ENCODE results near the gene ZC3H12D.
"Not testable (repeated sequence)": the region's sequence is repeated elsewhere in the genome, so short reads cannot be mapped to it uniquely, and the experiment has no call there.

ZC3H12D gene

DNA sequence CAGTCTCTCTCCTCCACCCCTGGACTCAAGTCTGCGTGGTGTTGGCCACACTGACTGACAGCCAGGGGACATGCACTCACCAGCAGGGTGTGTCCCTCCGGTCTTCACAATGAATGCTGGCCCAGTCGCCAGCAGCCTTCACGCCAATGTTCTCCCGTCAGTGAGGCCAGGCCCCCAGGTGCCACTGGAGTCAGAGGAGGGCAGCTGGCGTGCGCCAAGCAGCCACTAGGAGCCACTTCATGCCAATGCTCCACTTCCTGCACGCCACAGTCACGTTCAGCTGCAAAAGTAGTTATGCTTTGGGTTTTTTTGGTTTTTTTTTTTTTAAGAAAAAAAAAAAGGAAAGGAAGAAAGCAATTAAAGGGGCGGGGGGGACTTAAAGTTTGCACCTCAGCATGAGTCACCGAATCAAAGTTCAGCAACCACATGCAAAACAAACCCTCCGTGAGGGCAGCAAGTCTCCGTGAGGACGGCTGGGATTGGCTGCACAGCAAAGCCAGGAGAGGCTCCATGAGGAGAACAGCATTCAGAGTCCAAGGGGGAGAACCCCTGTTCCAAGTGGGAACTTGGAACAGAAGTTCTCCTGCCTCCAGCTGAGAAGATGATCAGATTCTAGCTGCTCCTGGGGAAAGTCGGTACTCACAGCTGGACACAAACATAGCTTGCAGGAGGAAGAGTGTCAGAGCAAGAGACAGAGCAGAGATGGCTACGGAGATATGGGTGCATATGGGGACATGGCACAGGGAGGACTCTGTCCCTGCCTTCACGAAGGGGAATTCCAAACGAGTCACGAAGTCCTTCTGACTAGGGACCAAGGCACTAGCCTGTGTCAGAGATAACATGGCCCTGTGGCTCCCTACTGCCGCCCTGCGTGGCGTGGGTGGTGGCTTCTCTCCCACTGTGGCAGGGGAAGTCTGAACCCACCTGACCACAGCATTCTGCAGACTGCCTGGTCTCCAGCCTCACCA is at the start of gene ZC3H12D:
TSS of gene ZC3H12D (minus strand) at position 282 of the 968 bp plus-strand sequence. CDS start 10,471 bp downstream, outside the sequence.
- peak; percentile 55 for DNase-seq

DNA sequence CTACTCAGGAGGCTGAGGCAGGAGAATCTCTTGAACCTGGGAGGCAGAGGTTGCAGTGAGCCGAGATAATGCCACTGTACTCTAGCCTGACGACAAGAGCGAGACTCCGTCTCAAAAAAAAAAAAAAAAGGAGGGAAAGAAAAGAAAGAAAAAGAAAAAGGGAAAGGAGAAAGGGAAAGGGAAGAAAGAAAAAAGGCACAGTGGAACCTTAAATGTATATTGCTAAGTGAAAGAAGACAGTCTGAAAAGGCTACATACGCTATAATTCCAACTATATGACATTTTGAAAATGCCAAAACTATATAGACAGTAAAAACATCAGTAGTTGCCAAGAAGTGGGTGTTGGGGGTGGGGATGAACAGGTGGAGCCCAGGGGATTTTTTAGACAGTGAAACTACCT is 44.8 kb upstream of the ZC3H12D start:
- DNase-seq, result no peak

DNA sequence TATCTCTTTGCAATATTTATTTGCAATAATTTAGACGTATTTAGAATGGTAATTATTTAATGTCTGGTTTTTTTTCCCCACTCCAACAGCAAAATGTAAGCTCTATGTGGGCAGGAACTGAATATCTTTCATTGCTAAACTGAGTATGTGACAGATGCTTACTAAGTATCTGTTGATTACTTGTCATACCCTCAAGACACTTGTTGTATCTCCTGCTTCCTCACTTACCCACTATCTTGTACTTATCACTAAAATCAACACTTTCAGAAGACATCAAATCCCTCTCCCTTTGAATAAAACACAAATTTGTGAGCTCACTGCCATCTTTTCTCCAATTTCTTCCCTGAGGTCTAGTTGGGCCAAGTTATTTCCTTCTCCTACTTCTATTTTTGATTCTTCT is 30.7 kb upstream of the ZC3H12D start:
- DNase-seq, result no peak

DNA sequence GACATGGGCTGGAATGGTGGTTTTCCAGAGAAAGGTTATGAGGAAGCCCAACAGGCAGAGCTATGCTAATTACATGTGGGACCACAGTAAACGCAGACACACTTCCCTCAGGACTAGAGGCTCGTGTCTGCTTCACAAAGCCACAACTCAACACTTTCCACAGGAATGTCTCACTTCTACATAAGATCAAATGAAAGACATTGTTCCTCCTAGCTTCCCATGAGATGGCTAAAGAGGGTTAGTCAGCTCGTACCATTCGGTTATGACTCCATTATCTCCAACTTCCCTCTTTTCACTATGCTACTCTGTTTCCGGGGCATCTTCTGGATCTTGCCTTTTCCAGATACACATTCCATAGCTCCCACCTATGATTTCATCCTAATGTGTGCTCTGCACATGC is 29.1 kb upstream of the ZC3H12D start:
- no peak for DNase-seq

DNA sequence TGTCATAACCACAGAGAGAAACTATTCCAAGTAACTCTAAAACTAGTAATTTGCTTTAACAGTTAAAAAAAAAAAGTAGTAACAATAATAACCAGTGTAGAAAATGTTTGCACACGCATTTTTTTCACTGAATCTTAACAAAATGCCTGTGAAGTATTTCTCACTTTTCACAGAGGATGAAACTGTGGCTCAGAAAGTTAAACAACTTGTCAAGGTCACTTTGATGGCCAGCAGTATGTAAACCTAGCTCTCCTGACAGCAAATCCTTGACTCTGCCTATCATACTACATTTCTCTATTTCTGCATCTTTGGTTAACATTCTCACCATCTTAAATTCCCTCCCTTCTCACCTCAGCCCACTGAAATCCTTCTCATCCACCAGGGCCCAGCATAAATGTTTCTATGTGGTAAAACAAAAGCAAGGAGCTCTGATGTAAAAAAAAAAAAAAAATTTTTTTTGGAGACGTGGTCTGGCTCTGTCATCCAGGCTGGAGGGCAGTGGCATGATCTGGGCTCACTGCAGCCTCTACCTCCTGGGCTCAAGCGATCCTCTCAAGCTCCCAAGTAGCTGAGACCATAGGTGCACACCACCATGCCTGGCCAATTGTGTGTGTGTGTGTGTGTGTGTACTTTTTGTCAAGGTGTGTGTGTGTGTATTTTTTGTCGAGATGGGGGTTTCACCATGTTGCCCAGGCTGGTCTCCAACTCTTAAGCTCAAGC is 26.1 kb upstream of the ZC3H12D start:
- DNase-seq, result no peak

DNA sequence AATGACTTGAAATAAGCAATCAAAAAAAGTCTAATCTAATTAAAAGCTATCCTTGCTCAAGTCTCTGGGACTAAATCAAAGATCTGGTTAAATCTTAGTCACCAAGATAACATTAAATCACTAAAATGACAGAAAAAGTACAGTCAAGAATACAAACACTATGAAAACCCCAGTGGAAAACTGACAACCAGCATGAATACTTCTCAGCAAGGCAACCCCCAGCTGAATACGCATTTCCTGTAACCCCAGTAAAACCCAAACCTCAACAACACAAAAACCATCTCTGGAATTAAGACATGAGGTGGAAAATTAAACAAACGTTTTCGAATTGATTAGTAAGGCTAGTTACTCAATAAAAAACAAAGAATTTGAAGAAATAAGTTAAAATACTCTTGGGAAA is 23.7 kb upstream of the ZC3H12D start:
- no peak for DNase-seq

DNA sequence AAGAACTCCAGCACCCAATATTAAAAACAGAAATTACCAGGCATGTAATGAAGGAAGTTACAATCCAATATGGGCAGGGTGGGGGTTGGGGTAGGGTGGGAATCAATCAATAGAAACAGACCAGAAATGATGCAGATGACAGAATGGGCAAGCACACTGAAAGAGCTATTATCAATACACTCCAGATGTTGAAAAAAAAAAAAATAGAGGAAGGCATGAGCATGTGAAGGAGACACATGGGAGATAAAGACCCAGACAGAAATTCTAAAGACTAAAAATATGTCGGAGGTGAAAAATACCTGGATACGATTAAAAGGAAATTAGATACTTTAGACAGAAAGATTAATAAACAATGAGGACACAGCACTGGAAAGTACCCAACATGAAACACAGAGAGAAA is 19.1 kb upstream of the ZC3H12D start:
- DNase-seq, result no peak

DNA sequence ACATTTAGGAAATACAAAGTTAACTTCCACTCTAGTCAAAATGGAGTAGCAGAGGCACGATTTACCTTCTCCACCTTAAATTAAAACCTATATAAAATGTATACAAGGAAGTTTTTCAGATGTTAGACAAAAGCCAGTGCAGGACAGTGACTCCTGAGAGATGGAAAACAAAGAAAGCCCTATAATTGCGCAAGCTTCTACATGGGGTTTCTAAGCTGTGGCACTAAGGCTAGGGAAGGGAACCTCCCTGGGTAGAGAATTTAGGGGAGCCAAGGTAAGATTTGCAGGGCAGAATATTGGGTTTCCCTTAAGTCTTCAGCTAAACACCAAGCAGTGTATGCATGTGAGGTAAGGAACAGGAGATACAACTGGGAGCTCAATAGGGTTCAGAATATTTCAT is 18.5 kb upstream of the ZC3H12D start:
- DNase-seq, result no peak

DNA sequence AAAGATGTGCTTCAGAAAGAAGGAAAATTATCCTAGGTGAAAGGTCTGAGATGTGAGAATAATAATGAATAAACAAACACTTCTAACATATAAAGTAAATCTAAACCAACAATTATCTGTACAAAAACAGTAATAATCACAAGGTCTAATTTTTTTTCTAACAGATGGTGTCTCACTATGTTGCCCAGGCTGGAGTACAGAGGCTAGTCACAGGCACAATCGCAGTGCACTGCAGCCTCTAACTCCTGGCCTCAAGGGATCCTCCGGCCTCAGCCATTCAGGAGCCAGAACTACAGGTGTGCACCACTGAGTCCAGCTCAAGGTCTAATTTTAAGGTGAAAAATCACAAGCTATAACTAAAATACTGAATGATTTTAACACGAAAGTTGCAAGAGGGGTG is 17.0 kb upstream of the ZC3H12D start:
- no peak for DNase-seq

DNA sequence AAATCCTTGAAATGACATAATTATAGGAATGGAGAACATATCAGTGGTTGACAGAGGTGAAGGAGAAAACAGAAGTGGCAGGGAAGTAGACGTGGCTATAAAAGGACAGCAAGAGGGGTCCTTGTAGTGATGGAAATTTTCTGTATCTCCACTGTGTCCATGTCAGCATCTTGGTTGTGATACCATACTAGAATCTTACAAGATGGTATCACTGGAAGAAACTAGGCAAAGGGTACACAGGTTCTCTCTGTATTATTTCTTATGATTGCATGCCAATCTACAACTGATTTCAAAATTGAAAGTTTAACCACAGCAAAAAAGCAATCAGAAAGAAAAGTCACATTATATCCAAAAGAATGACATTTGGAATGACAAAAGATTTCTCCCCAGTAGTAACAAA is 16.4 kb upstream of the ZC3H12D start:
- no peak for DNase-seq

DNA sequence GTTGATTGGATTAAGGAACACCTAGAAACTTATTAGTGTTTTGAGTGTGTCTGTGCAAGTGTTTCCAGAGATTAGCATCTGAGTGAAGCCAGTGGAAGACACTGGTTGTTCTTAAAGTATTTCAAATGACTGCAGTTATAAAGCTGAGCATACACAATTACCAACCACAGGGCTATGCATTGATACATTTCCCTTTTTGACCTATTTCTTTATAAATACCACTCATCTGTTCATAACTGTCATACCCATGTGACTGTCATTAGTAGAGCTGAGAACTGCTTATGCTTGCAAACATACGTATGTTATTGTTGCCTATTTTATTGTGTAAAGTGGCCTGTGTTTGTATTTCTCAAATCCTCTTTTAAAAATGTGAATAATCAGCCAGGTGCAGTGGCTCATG is 15.3 kb upstream of the ZC3H12D start:
- DNase-seq, result no peak

DNA sequence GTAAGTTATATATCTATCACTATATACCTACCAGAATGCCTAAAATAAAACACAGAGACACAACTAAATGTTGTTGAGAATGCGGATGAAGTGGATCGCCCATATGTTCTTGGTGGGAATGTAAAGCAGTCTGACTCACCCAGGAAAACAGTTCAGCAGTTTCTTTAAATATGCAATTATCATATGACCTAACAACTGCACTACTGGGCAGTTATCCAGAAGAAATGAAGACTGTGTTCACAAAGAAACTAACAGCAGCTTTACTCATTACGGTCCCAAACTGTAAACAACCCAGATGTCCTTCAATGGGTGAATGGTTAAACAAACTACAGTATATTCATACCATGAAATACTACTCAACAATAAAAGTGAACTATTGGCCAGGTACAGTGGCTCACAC is 14.3 kb upstream of the ZC3H12D start:
- no peak for DNase-seq

DNA sequence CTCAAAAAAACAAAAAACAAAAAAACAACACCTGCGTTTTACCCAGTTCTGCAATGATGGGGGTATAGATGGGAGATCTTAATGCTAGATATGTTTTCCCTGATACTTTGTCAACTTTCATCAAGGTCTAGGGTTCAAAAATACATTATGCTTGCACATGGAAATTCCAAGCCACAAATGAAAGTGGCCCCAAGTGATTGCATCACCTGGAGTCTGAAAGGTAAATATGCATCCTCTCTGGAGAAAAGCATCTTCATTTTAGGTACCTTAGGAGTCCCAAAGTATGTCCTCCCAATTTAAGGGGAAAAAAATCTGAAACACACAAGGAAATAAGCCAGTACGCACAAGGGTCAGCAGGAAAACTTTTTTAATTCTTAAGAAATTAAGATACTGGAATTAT is 12.6 kb upstream of the ZC3H12D start:
- DNase-seq, result no peak

DNA sequence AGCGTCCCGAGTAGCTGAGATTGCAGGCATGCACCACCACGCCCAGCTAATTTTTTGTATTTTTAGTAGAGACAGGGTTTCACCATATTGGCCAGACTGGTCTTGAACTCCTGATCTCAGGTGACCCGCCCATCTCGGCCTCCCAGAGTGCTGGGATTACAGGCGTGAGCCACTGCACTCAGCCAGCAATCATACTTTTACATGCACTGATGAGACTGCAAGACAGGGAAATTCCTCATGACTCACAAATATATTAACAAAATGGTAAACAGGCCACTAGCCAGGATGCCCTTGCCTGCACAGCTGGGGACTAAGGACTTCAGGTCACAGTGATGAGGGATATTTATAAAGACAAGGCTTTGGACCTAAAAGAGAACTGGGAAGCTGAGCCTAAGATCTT is 11.8 kb upstream of the ZC3H12D start:
- DNase-seq, result not testable (repeated sequence)

DNA sequence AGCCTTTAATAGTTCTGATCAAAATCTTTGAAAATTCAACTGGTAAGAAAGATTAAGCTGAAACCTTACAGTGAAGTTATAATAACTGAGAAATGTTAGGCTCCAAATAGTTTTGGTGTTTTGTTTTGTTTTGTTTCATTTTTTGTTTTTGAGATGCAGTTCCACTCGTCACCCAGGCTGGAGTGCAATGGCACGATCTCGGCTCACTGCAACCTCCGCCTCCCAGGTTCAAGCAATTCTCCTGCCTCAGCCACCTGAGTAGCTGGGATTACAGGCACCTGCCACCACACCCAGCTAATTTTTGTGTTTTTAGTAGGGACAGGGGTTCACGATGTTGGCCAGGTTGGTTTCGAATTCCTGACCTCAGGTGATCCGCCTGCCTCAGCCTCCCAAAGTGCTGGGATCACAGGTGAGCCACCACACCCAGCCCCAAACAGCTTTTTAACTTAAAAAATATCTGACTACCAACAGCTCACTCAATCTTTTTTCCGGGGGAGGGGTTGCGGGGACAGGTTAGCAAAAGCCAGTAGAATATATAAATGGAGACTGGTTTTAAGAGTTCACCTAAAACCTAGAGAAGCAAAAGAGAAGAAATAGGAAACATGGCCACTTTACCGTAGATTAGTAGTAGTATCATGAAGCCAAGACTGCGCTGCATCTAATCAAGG is 10.7 kb upstream of the ZC3H12D start:
- DNase-seq, result not testable (repeated sequence)

DNA sequence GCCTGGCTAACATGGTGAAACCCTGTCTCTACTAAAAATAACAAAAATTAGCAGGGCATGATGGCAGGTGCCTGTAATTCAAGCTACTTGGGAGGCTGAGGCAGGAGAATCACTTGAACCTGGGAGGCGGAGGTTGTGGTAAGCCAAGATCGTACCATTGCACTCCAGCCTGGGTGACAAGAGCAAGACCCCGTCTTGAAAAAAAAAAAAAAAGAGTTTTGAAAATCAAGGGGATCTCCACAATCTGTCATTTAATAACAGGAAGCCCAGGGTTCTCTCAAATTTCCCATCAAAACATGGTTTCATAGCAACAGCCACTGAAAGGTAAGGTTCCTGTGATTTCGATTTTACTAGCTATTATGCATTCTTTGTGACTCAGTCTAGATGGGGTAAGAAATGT is 10.0 kb upstream of the ZC3H12D start:
- not testable (repeated sequence) for DNase-seq

DNA sequence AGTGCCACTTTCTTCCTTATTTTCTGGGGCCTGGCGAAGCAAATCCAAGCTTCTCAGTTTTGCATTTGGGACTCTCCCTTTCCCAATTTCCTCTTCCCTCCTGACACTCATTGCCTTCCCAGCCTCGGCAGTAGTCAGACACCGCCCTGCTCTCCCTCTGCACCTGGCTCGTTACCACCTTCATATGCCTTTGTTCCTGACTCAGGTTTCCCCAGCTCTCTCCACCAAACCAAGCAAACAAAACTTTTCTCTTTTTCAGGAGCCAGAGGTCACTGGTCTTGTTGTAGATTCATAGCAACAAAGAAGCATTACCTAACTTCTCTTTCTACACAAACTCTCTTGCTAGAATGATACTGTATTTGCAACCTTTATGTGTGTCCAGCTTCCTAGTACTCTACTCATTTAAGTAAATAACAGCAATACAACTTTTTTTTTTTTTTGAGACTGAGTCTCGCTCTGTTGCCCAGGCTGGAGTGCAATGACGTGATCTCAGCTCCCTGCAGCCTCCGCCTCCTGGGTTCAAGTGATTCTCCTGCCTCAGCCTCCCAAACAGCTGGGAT is 9.0 kb upstream of the ZC3H12D start:
- no peak for DNase-seq

DNA sequence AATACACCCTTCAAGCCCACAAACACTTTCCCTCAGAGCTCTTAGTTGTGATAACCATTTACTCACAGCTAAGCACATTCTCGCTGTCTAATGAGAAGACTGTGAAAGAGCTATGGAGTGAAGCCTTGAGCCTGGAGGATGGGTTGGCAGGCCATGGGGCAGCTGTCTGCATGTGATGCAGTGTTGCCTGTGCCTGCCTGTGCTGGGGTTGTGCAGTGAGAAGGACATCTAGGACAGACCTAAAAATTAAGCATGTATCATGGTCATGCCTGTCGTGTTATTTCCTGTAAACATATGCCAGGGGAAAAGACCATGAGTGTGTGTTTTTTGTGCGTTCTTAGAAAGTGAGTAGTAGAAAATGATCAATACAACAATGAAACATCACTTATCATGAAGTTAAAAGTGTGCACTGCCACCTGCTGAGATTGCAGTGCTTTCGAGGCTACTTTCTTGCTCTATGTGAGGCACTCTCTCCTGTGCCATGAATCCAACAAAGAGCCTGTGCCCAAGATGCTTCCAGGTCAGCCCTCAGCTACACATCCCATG is 8.1 kb upstream of the ZC3H12D start:
- DNase-seq, result no peak

DNA sequence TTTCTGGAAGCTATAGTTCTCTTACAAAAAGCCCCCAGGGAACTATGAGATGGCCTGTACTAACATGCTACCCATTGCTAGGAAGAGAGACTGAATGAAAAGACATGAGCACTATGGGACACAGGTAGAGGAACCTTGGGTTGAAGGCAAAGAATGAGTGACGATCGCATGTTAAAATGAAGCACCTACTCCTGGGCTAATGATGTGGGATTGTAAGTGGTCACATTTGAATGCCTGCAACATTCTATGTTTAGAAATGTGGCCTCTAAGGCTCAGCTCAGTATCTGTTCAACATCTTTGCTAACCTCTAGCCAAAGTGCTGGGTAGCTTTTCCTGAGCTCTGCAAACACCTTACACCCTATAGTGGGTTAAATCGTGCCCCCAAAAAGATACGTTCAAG is 5.2 kb upstream of the ZC3H12D start:
- no peak for DNase-seq

DNA sequence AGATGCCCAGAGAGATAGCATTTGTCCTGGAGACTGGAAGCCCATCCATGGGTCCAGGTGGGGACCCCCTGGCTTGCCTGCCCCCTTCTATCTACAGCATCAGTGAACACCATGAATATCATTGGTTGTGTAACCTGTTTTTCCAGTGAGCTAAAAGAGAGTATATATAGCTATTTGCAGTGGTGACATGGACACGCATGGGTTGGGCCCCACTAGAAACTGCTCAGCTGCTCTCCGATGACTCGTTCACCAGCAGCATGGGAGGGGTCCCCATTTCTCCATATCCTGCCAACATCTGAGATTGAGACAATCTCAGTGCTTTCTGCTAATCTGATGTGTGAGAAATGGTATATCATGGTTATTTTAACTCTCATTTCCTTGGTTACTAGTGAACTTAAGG is 4.0 kb upstream of the ZC3H12D start:
- no peak for DNase-seq

DNA sequence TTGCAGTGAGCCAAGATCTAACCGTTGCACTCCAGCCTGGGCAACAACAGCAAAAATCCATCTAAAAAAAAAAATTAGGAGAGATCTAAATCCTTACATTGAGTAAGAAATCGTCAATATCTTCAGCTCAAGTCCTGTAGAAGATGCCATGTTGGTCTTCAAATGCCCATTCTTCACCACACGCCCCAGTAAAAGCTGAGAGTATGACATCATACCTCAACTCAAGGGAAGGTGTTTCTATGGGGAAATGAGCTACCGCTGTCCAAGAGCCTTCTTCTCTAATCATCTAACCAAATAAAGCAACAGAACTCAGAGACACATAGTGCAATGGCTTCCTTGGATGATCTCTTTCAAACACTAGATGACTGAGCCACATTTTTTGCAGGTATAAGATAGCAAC is 2.5 kb upstream of the ZC3H12D start:
- no peak for DNase-seq

DNA sequence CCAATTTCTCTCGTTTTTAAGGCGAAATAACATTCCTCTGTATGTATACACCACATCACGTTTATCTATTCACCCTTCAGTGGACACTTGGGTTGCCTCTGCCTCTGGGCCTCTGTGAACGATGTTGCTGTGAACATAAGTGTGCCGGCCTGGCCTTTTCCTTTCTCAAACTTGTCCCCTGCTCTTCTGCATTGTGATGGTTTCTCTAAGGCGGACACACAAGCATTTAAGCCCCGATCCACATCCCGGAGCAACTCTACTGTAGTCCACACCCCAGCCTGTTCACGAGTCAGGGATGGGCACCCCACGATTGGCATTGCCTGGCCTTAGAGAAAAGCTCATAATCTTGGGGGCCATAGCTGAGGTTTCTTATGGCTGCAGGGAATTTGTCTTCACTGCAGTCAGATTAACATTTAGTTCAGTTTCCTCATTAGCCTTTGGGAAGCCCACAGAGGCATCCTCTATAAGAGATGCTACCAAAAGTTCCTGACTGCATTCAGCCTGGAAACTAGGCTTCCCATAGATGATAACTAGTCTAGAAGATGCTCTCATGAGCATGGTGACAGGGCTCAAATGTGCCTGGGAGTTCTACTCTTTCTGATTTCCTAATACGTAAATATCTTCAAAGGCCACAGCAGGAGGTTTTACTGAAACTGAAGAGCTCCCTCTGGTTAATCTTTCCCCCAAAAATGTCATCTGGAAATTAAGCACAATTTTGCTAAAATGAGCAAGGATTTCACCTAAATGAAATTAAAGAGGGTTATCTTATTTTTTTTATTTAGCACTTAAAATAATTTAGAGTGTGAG is 762 bp downstream of the ZC3H12D start:
- no peak for DNase-seq
